ENCODE data around the gene IFRD2. TPM values are rescaled to one million over a fixed set of nuclear protein-coding genes. Genes with fewer than 3 reads are reported as not detected.
A peak's percentile ranks its signal among the peaks of the same experiment; 100 is the strongest.

Gene IFRD2
- total and polyA plus RNA-seq, 2 of the 13 experiments (the other 11 are each of a cell fraction or from before 2014, with no cell fraction given), result 32.8 to 96.1 TPM

DNA sequence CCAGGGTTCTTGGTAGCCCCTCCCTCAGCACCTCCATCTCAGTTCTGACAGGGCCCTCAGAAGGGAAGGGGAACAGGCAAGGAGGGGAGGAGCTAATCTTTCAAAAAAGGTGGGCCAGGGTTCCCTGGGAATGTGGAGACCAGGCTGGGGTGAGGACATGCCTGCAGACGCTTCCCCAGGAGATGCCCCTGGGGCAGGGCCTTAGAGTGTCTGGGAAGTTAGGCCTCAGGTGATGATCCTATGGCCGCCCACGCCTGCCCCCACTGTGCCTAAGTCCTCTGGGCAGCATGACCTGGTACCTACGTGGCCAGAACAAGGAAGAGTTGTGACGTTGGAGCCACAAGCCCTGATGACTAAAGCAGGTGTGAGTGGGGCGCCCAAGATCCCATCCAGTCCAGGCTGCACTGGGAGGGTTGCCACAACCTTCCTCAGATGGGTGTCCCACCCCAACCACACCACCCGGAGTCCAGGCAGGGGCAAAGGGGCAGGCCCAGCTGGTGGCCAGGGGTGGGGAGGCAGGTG, 27.2 kb downstream of the IFRD2 start (continued):
- TF ChIP-seq, protein P1, sequence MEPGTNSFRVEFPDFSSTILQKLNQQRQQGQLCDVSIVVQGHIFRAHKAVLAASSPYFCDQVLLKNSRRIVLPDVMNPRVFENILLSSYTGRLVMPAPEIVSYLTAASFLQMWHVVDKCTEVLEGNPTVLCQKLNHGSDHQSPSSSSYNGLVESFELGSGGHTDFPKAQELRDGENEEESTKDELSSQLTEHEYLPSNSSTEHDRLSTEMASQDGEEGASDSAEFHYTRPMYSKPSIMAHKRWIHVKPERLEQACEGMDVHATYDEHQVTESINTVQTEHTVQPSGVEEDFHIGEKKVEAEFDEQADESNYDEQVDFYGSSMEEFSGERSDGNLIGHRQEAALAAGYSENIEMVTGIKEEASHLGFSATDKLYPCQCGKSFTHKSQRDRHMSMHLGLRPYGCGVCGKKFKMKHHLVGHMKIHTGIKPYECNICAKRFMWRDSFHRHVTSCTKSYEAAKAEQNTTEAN (CRISPR knock-in tag; conservative IDR thresholded peaks at IDR 0.05), result no peak
- TF ChIP-seq GABPB1 (CRISPR knock-in tag; IDR thresholded peaks at IDR 0.05) (0 out of 2 replicates have a peak, but pooled peaks have one; percentile 3), MTF2 (CRISPR knock-in tag; IDR thresholded peaks at IDR 0.05; ENCODE audit: borderline replicate concordance) (no peak), ZNF772 (CRISPR knock-in tag; IDR thresholded peaks at IDR 0.05) (no peak), PITX1 (CRISPR knock-in tag; IDR thresholded peaks at IDR 0.05) (no peak), NFYB (CRISPR knock-in tag; IDR thresholded peaks at IDR 0.05) (no peak), PRPF4 (IDR thresholded peaks at IDR 0.05; ENCODE audit: low read depth, low read length, poor library complexity, severe bottlenecking) (no peak), ZNF496 (CRISPR knock-in tag; IDR thresholded peaks at IDR 0.05; ENCODE audit: insufficient replicate concordance) (no peak), TEAD3 (CRISPR knock-in tag; optimal IDR thresholded peaks at IDR 0.05; ENCODE audit: borderline replicate concordance) (no peak), ZNF10 (CRISPR knock-in tag; IDR thresholded peaks at IDR 0.05; ENCODE audit: borderline replicate concordance, low read depth) (no peak), CENPX (CRISPR knock-in tag; IDR thresholded peaks at IDR 0.05) (no peak), ZNF75D (CRISPR knock-in tag; IDR thresholded peaks at IDR 0.05; ENCODE audit: borderline replicate concordance) (no peak), ATAD3A (CRISPR knock-in tag; IDR thresholded peaks at IDR 0.05) (no peak)
- TF ChIP-seq, protein P2, sequence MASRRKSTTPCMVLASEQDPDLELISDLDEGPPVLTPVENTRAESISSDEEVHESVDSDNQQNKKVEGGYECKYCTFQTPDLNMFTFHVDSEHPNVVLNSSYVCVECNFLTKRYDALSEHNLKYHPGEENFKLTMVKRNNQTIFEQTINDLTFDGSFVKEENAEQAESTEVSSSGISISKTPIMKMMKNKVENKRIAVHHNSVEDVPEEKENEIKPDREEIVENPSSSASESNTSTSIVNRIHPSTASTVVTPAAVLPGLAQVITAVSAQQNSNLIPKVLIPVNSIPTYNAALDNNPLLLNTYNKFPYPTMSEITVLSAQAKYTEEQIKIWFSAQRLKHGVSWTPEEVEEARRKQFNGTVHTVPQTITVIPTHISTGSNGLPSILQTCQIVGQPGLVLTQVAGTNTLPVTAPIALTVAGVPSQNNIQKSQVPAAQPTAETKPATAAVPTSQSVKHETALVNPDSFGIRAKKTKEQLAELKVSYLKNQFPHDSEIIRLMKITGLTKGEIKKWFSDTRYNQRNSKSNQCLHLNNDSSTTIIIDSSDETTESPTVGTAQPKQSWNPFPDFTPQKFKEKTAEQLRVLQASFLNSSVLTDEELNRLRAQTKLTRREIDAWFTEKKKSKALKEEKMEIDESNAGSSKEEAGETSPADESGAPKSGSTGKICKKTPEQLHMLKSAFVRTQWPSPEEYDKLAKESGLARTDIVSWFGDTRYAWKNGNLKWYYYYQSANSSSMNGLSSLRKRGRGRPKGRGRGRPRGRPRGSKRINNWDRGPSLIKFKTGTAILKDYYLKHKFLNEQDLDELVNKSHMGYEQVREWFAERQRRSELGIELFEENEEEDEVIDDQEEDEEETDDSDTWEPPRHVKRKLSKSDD (CRISPR knock-in tag; IDR thresholded peaks at IDR 0.05; ENCODE audit: low read depth), result no peak
- TF ChIP-seq, protein P3, sequence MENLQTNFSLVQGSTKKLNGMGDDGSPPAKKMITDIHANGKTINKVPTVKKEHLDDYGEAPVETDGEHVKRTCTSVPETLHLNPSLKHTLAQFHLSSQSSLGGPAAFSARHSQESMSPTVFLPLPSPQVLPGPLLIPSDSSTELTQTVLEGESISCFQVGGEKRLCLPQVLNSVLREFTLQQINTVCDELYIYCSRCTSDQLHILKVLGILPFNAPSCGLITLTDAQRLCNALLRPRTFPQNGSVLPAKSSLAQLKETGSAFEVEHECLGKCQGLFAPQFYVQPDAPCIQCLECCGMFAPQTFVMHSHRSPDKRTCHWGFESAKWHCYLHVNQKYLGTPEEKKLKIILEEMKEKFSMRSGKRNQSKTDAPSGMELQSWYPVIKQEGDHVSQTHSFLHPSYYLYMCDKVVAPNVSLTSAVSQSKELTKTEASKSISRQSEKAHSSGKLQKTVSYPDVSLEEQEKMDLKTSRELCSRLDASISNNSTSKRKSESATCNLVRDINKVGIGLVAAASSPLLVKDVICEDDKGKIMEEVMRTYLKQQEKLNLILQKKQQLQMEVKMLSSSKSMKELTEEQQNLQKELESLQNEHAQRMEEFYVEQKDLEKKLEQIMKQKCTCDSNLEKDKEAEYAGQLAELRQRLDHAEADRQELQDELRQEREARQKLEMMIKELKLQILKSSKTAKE (CRISPR knock-in tag; IDR thresholded peaks at IDR 0.05; ENCODE audit: borderline replicate concordance), result no peak
- TF ChIP-seq, protein P4, sequence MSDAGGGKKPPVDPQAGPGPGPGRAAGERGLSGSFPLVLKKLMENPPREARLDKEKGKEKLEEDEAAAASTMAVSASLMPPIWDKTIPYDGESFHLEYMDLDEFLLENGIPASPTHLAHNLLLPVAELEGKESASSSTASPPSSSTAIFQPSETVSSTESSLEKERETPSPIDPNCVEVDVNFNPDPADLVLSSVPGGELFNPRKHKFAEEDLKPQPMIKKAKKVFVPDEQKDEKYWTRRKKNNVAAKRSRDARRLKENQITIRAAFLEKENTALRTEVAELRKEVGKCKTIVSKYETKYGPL (CRISPR knock-in tag; IDR thresholded peaks at IDR 0.05), result no peak
- TF ChIP-seq, protein P5, sequence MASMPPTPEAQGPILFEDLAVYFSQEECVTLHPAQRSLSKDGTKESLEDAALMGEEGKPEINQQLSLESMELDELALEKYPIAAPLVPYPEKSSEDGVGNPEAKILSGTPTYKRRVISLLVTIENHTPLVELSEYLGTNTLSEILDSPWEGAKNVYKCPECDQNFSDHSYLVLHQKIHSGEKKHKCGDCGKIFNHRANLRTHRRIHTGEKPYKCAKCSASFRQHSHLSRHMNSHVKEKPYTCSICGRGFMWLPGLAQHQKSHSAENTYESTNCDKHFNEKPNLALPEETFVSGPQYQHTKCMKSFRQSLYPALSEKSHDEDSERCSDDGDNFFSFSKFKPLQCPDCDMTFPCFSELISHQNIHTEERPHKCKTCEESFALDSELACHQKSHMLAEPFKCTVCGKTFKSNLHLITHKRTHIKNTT (CRISPR knock-in tag; IDR thresholded peaks at IDR 0.05), result no peak
- TF ChIP-seq, protein P6, sequence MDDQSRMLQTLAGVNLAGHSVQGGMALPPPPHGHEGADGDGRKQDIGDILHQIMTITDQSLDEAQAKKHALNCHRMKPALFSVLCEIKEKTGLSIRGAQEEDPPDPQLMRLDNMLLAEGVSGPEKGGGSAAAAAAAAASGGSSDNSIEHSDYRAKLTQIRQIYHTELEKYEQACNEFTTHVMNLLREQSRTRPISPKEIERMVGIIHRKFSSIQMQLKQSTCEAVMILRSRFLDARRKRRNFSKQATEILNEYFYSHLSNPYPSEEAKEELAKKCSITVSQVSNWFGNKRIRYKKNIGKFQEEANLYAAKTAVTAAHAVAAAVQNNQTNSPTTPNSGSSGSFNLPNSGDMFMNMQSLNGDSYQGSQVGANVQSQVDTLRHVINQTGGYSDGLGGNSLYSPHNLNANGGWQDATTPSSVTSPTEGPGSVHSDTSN (CRISPR knock-in tag; IDR thresholded peaks at IDR 0.05; ENCODE audit: borderline replicate concordance), result no peak
- TF ChIP-seq, protein P7, sequence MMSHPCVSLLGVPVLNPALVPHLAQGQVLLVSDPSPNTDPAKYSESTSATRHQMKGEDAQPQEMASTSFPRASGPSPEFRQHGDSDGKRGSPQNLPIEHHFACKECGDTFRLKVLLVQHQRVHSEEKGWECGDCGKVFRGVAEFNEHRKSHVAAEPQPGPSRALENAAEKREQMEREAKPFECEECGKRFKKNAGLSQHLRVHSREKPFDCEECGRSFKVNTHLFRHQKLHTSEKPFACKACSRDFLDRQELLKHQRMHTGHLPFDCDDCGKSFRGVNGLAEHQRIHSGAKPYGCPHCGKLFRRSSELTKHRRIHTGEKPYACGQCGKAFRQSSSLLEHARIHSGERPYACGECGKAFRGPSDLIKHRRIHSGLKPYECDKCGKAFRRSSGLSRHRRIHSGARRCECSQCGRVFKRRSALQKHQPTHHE (CRISPR knock-in tag; IDR thresholded peaks at IDR 0.05; ENCODE audit: borderline replicate concordance), result no peak

Measured in HepG2 (cell line).